Activated CD4-positive, alpha-beta T cell treated with anti-CD3 and anti-CD28 coated beads for 36 hours (primary cell): Measurements from ENCODE around the gene ZNF804B. TPM values are rescaled to one million over a fixed set of nuclear protein-coding genes. Genes with fewer than 3 reads are reported as not detected.

Experiments
- ATAC-seq: fragments of 200-7000 bp; cut with Tn5 transposase; one replicate; pipeline ENCODE4 v1.10.0; 2021; ENCODE audit warnings: mild to moderate bottlenecking, moderate library complexity
- CTCF ChIA-PET: fragments of 350-600 bp; sonication (Branson Sonifier 250); formaldehyde crosslinking; loops from one replicate; lab custom pipeline; 2021; ENCODE audit warnings: antibody characterized with exemption; lab: Charles Lee
- POLR2A ChIA-PET: fragments of 350-600 bp; sonication (Branson Sonifier 250); formaldehyde crosslinking; loops from one replicate; lab custom pipeline; 2021; ENCODE audit warnings: antibody characterized with exemption, inconsistent platforms; lab: Charles Lee
- DNase-seq: peaks from one replicate; pipeline ENCODE4 v3.0.0-alpha.2; 2020
- H3K27ac Mint-ChIP-seq: one replicate; pipeline ENCODE4 v1.8.0; 2021; ENCODE audit warnings: mixed read lengths
- H3K27me3 Mint-ChIP-seq: one replicate; pipeline ENCODE4 v1.8.0; 2021; ENCODE audit warnings: mixed read lengths
- H3K36me3 Mint-ChIP-seq: one replicate; pipeline ENCODE4 v1.8.0; 2021; ENCODE audit warnings: low read depth, mixed read lengths
- H3K4me1 Mint-ChIP-seq: one replicate; pipeline ENCODE4 v1.8.0; 2021; ENCODE audit warnings: mixed read lengths
- H3K4me3 Mint-ChIP-seq: one replicate; pipeline ENCODE4 v1.8.0; 2021; ENCODE audit warnings: mild to moderate bottlenecking, moderate library complexity, mixed read lengths
- H3K9me3 Mint-ChIP-seq: one replicate; pipeline ENCODE4 v1.8.0; 2021; ENCODE audit warnings: low read depth, mixed read lengths
- intact Hi-C, 2 experiments: fragments of 100-400 bp; cut with DNase I in 1 of 2; cut with micrococcal nuclease in 1 of 2; formaldehyde crosslinking; loops; one replicate each; pipeline versions ENCODE4 v1.14.2 to v1.15.1; 2022 to 2024; cut with DNase I, micrococcal nuclease
- total RNA-seq, 2 experiments: library from RNA; stranded (reverse); gene quantifications; one replicate each; pipeline ENCODE4 v1.2.3, GENCODE V29; 2021

ZNF804B gene
- total RNA-seq, 2 experiments from 2014 or later, result not detected

- Mint-ChIP-seq H3K27me3 (no peaks in the 10 kb centered on the region), H3K4me3 (no peak overlapping the region), H3K4me1 (no peaks in the 10 kb centered on the region), H3K9me3 (peaks cover 1% of the 10 kb centered on the region), H3K27ac (no peak overlapping the region), H3K36me3 (no peaks in the 10 kb centered on the region)
- CTCF ChIA-PET, result no interaction called here
- intact Hi-C loops, result no loop called here
- ATAC-seq, result no peak
- POLR2A ChIA-PET, result no interaction called here
- no peak for DNase-seq
Measured at GRCh38 chr7:89316584-89317251, 557.2 kb downstream of the ZNF804B start.

GRCh38 chr7:89332026-89332425 lies 572.5 kb downstream of the ZNF804B start:
- DNase-seq, result no peak
- no peak overlapping the region for H3K27ac Mint-ChIP-seq
- H3K4me1 Mint-ChIP-seq, result no peaks in the 10 kb centered on the region
- CTCF ChIA-PET, result no interaction called here
- H3K36me3 Mint-ChIP-seq, result no peaks in the 10 kb centered on the region
- H3K27me3 Mint-ChIP-seq, result no peaks in the 10 kb centered on the region
- ATAC-seq, result no peak
- H3K4me3 Mint-ChIP-seq, result no peak overlapping the region
- POLR2A ChIA-PET, result no interaction called here
- intact Hi-C loops, result no loop called here
- H3K9me3 Mint-ChIP-seq, result no peaks in the 10 kb centered on the region

GRCh38 chr7:89334797-89335196 lies 575.3 kb downstream of the ZNF804B start:
- Mint-ChIP-seq H3K27ac (no peak overlapping the region), H3K4me1 (no peaks in the 10 kb centered on the region), H3K9me3 (no peaks in the 10 kb centered on the region), H3K36me3 (no peaks in the 10 kb centered on the region), H3K4me3 (no peak overlapping the region), H3K27me3 (no peaks in the 10 kb centered on the region)
- intact Hi-C loops, result no loop called here
- ChIA-PET CTCF (no interaction called here), POLR2A (no interaction called here)
- no peak for ATAC-seq
- no peak for DNase-seq

GRCh38 chr7:89335490-89335889 lies 576.0 kb downstream of the ZNF804B start:
- Mint-ChIP-seq H3K9me3 (no peaks in the 10 kb centered on the region), H3K36me3 (no peaks in the 10 kb centered on the region), H3K4me1 (no peaks in the 10 kb centered on the region), H3K27ac (no peak overlapping the region), H3K27me3 (no peaks in the 10 kb centered on the region), H3K4me3 (no peak overlapping the region)
- intact Hi-C loops, result no loop called here
- DNase-seq (no peak), ATAC-seq (no peak)
- ChIA-PET CTCF (no interaction called here), POLR2A (no interaction called here)

GRCh38 chr7:89336121-89336520 lies 576.6 kb downstream of the ZNF804B start:
- Mint-ChIP-seq H3K9me3 (no peaks in the 10 kb centered on the region), H3K27ac (no peak overlapping the region), H3K27me3 (no peaks in the 10 kb centered on the region), H3K36me3 (no peaks in the 10 kb centered on the region), H3K4me3 (no peak overlapping the region), H3K4me1 (no peaks in the 10 kb centered on the region)
- intact Hi-C loops, result no loop called here
- POLR2A ChIA-PET, result no interaction called here
- ATAC-seq, result no peak
- CTCF ChIA-PET, result no interaction called here
- DNase-seq, result no peak

- no peak for ATAC-seq
- no peak for DNase-seq
- CTCF ChIA-PET, result no interaction called here
- Mint-ChIP-seq H3K4me1 (no peaks in the 10 kb centered on the region), H3K27me3 (no peaks in the 10 kb centered on the region), H3K27ac (no peak overlapping the region), H3K36me3 (no peaks in the 10 kb centered on the region), H3K4me3 (no peak overlapping the region), H3K9me3 (no peaks in the 10 kb centered on the region)
- POLR2A ChIA-PET, result no interaction called here
- intact Hi-C loops, result no loop called here
Measured at GRCh38 chr7:89339748-89340147, 580.2 kb downstream of the ZNF804B start.

GRCh38 chr7:89357121-89357520 lies 597.6 kb downstream of the ZNF804B start:
- no peak for ATAC-seq
- Mint-ChIP-seq H3K27me3 (no peaks in the 10 kb centered on the region), H3K27ac (no peak overlapping the region), H3K4me1 (peaks cover 6% of the 10 kb centered on the region), H3K9me3 (peaks cover 3% of the 10 kb centered on the region), H3K36me3 (no peaks in the 10 kb centered on the region), H3K4me3 (no peak overlapping the region)
- CTCF ChIA-PET, result no interaction called here
- intact Hi-C loops, result no loop called here
- POLR2A ChIA-PET, result no interaction called here
- no peak for DNase-seq

- intact Hi-C loops, result no loop called here
- H3K4me3 Mint-ChIP-seq, result no peak overlapping the region
Measured at GRCh38 chr7:89377219-89377618, 617.7 kb downstream of the ZNF804B start.

GRCh38 chr7:89385411-89385810 lies 625.9 kb downstream of the ZNF804B start:
- no peaks in the 10 kb centered on the region for H3K36me3 Mint-ChIP-seq
- ChIA-PET CTCF (no interaction called here), POLR2A (no interaction called here)
- peaks cover 2% of the 10 kb centered on the region for H3K9me3 Mint-ChIP-seq
- H3K4me1 Mint-ChIP-seq, result no peaks in the 10 kb centered on the region
- no peak for DNase-seq
- intact Hi-C loops, result no loop called here
- no peaks in the 10 kb centered on the region for H3K27me3 Mint-ChIP-seq
- H3K4me3 Mint-ChIP-seq, result no peak overlapping the region
- no peak for ATAC-seq
- no peak overlapping the region for H3K27ac Mint-ChIP-seq

More at GRCh38 chr7:89377219-89377618, 617.7 kb downstream of the ZNF804B start:
- DNase-seq (no peak), ATAC-seq (no peak)
- no peaks in the 10 kb centered on the region for H3K4me1 Mint-ChIP-seq
- H3K9me3 Mint-ChIP-seq, result peaks cover 5% of the 10 kb centered on the region
- H3K27ac Mint-ChIP-seq, result no peak overlapping the region
- H3K36me3 Mint-ChIP-seq, result no peaks in the 10 kb centered on the region
- H3K27me3 Mint-ChIP-seq, result peaks cover 4% of the 10 kb centered on the region
- ChIA-PET CTCF (no interaction called here), POLR2A (no interaction called here)

Other genes with a start within 250 kb of the ZNF804B start
- not detected for gene TEX47, start 36.0 kb downstream of the ZNF804B start, total RNA-seq